SK-N-SH treated with all-trans-retinoic acid at 6 μM for 48 hours (cell line): Measurements from ENCODE around the gene TIAM1.

Experiments
- ATAC-seq: fragments of 200-7000 bp; cut with Tn5 transposase; 3 replicates; pipeline ENCODE4 v1.9.1; 2020; ENCODE audit warnings: mild to moderate bottlenecking, moderate library complexity
- ARNTL ChIP-seq: fragments of 450-650 bp; formaldehyde crosslinking; IDR thresholded peaks from 2 replicates; pipeline ENCODE4 v1.5.0; 2020; ENCODE audit warnings: low read depth, mild to moderate bottlenecking, moderate library complexity, borderline replicate concordance
- BACH2 ChIP-seq: fragments of 250-450 bp; sonication (Bioruptor Pico); IDR thresholded peaks from 2 replicates; pipeline ENCODE4 v1.9.0; 2021; ENCODE audit warnings: mild to moderate bottlenecking, borderline replicate concordance
- CREB5 ChIP-seq: fragments of 250-450 bp; sonication (Bioruptor Pico); IDR thresholded peaks from 2 replicates; pipeline ENCODE4 v1.5.1; 2020; ENCODE audit warnings: low read depth, mild to moderate bottlenecking, moderate library complexity
- CSDC2 ChIP-seq: fragments of 250-450 bp; sonication (Bioruptor Pico); IDR thresholded peaks from 2 replicates; pipeline ENCODE4 v1.5.0; 2020; ENCODE audit warnings: mild to moderate bottlenecking, moderate library complexity
- CSRNP3 ChIP-seq: fragments of 250-450 bp; sonication (Bioruptor Pico); IDR thresholded peaks from 2 replicates; pipeline ENCODE4 v1.5.1; 2021; ENCODE audit warnings: mild to moderate bottlenecking, moderate library complexity
- ESRRG ChIP-seq: fragments of 250-450 bp; sonication (Bioruptor Pico); IDR thresholded peaks from 2 replicates; pipeline ENCODE4 v1.6.1; 2021; ENCODE audit warnings: mild to moderate bottlenecking
- GLIS3 ChIP-seq: fragments of 250-450 bp; sonication (Bioruptor Pico); IDR thresholded peaks from 2 replicates; pipeline ENCODE4 v1.5.0; 2020; ENCODE audit warnings: mild to moderate bottlenecking, moderate library complexity
- ISL1 ChIP-seq: fragments of 250-450 bp; sonication (Bioruptor Pico); IDR thresholded peaks from 2 replicates; pipeline ENCODE4 v2.1.2; 2022; ENCODE audit warnings: mild to moderate bottlenecking, moderate library complexity
- OSR1 ChIP-seq: fragments of 250-450 bp; sonication (Bioruptor Pico); IDR thresholded peaks from 2 replicates; pipeline ENCODE4 v1.8.0; 2022; ENCODE audit warnings: moderate library complexity, mild to moderate bottlenecking, inconsistent platforms
- PATZ1 ChIP-seq: fragments of 250-450 bp; sonication (Bioruptor Pico); IDR thresholded peaks from 2 replicates; pipeline ENCODE4 v1.8.0; 2020; ENCODE audit warnings: mild to moderate bottlenecking, moderate library complexity, borderline replicate concordance
- POU6F1 ChIP-seq: fragments of 250-450 bp; sonication (Bioruptor Pico); IDR thresholded peaks from 2 replicates; pipeline ENCODE4 v1.8.0; 2021; ENCODE audit warnings: low read depth, mild to moderate bottlenecking, moderate library complexity, borderline replicate concordance
- PPARA ChIP-seq: fragments of 250-450 bp; sonication (Bioruptor Pico); IDR thresholded peaks from 2 replicates; pipeline ENCODE4 v1.5.0; 2020; ENCODE audit warnings: mild to moderate bottlenecking, borderline replicate concordance
- RARB ChIP-seq: fragments of 250-450 bp; sonication (Bioruptor Pico); IDR thresholded peaks from 2 replicates; pipeline ENCODE4 v1.8.0; 2021; ENCODE audit warnings: mild to moderate bottlenecking, moderate library complexity
- TCF4 ChIP-seq: fragments of 250-450 bp; sonication (Bioruptor Pico); IDR thresholded peaks from 2 replicates; pipeline ENCODE4 v1.8.0; 2021; ENCODE audit warnings: mild to moderate bottlenecking, moderate library complexity, borderline replicate concordance
- TOX ChIP-seq: fragments of 250-450 bp; sonication (Bioruptor Pico); IDR thresholded peaks from 2 replicates; pipeline ENCODE4 v1.8.0; 2021; ENCODE audit warnings: mild to moderate bottlenecking, moderate library complexity, borderline replicate concordance
- TSHZ2 ChIP-seq: fragments of 250-450 bp; sonication (Bioruptor Pico); IDR thresholded peaks from 2 replicates; pipeline ENCODE4 v1.5.0; 2020; ENCODE audit warnings: mild to moderate bottlenecking, moderate library complexity
- ZC3H10 ChIP-seq: fragments of 250-450 bp; sonication (Bioruptor Pico); IDR thresholded peaks from 2 replicates; pipeline ENCODE4 v1.5.1; 2021; ENCODE audit warnings: mild to moderate bottlenecking, moderate library complexity
- ZFP3 ChIP-seq: fragments of 250-450 bp; sonication (Bioruptor Pico); IDR thresholded peaks from 2 replicates; pipeline ENCODE4 v1.5.0; 2020; ENCODE audit warnings: mild to moderate bottlenecking, moderate library complexity
- ZFP30 ChIP-seq: fragments of 450-650 bp; formaldehyde crosslinking; IDR thresholded peaks from 2 replicates; pipeline ENCODE4 v1.5.0; 2022; ENCODE audit warnings: mild to moderate bottlenecking, moderate library complexity
- ZNF565 ChIP-seq: fragments of 450-650 bp; formaldehyde crosslinking; conservative IDR thresholded peaks from 2 replicates; pipeline ENCODE4 v1.5.0; 2020; ENCODE audit warnings: low read depth, mild to moderate bottlenecking, moderate library complexity
- ZNF70 ChIP-seq: fragments of 450-650 bp; formaldehyde crosslinking; IDR thresholded peaks from 2 replicates; pipeline ENCODE4 v1.5.0; 2020; ENCODE audit warnings: mild to moderate bottlenecking, moderate library complexity
- ZNF8 ChIP-seq: fragments of 450-650 bp; formaldehyde crosslinking; IDR thresholded peaks from 2 replicates; pipeline ENCODE4 v1.5.0; 2020; ENCODE audit warnings: mild to moderate bottlenecking, moderate library complexity

Gene TIAM1

GRCh38 chr21:31261759-31262158 is 82.3 kb downstream of the TIAM1 start:
- no peak for ATAC-seq
- TF ChIP-seq ISL1 (CRISPR knock-in tag) (no peak), ARNTL (no peak), OSR1 (no peak), CSRNP3 (CRISPR knock-in tag) (no peak), GLIS3 (CRISPR knock-in tag) (no peak), PPARA (CRISPR knock-in tag) (no peak), ZNF565 (CRISPR knock-in tag) (no peak), POU6F1 (no peak), ZFP30 (CRISPR knock-in tag) (no peak), BACH2 (no peak), CSDC2 (CRISPR knock-in tag) (no peak), ZFP3 (CRISPR knock-in tag) (no peak)
- TF ChIP-seq, all 23 proteins: peak for 0

GRCh38 chr21:31260790-31261189 is 83.3 kb downstream of the TIAM1 start:
- TF ChIP-seq ZFP30 (CRISPR knock-in tag) (no peak), ISL1 (CRISPR knock-in tag) (no peak), CSRNP3 (CRISPR knock-in tag) (no peak), POU6F1 (no peak), PATZ1 (CRISPR knock-in tag) (no peak), TCF4 (CRISPR knock-in tag) (no peak), TOX (no peak), ZNF70 (no peak), BACH2 (no peak), ZC3H10 (CRISPR knock-in tag) (no peak), ZNF565 (CRISPR knock-in tag) (no peak), ARNTL (no peak), CSDC2 (CRISPR knock-in tag) (no peak), ZFP3 (CRISPR knock-in tag) (no peak), GLIS3 (CRISPR knock-in tag) (no peak), CREB5 (no peak), ZNF8 (no peak), PPARA (CRISPR knock-in tag) (no peak), ESRRG (CRISPR knock-in tag) (no peak)
- ATAC-seq = no peak

GRCh38 chr21:31258073-31258472 is 86.0 kb downstream of the TIAM1 start:
- TF ChIP-seq GLIS3 (CRISPR knock-in tag) = no peak
- no peak for TF ChIP-seq PATZ1 (CRISPR knock-in tag)
- no peak for TF ChIP-seq TSHZ2
- TF ChIP-seq ESRRG (CRISPR knock-in tag) = no peak
- no peak for TF ChIP-seq TOX
- no peak for TF ChIP-seq ZNF70
- TF ChIP-seq ISL1 (CRISPR knock-in tag) = no peak
- TF ChIP-seq PPARA (CRISPR knock-in tag) = no peak
- no peak for TF ChIP-seq ZC3H10 (CRISPR knock-in tag)
- TF ChIP-seq RARB (CRISPR knock-in tag) = no peak
- no peak for TF ChIP-seq ZFP3 (CRISPR knock-in tag)
- no peak for ATAC-seq
